ENCODE data around the gene ATXN1. TPM values are rescaled to one million over a fixed set of nuclear protein-coding genes. Genes with fewer than 3 reads are reported as not detected.
A peak's percentile ranks its signal among the peaks of the same experiment; 100 is the strongest.

Gene ATXN1
- total RNA-seq, 1 donor from 2014 or later: 59.8 TPM

DNA sequence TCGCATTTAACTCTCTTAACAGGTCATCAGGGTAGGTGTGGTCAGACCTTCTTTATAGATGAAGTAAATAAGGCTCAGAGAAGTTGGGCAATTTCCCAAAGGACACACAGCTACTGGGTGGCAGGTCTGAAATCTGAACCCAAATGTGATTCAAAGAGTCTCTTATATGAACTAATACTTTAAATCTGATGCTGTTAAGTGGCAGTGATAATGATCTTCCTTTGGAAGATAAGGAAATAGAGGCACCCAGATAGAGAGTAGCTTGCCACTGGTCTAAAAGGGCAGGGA is 285.8 kb downstream of the ATXN1 start:
- intact Hi-C loops (cut with micrococcal nuclease): no loop called here
- POLR2A ChIA-PET: no interaction called here
- no peak for ATAC-seq (ENCODE audit: low read depth)
- H3K27me3 Mint-ChIP-seq: no peaks in the 10 kb centered on the region
- H3K9me3 Mint-ChIP-seq: no peaks in the 10 kb centered on the region
- TF ChIP-seq, protein P1, sequence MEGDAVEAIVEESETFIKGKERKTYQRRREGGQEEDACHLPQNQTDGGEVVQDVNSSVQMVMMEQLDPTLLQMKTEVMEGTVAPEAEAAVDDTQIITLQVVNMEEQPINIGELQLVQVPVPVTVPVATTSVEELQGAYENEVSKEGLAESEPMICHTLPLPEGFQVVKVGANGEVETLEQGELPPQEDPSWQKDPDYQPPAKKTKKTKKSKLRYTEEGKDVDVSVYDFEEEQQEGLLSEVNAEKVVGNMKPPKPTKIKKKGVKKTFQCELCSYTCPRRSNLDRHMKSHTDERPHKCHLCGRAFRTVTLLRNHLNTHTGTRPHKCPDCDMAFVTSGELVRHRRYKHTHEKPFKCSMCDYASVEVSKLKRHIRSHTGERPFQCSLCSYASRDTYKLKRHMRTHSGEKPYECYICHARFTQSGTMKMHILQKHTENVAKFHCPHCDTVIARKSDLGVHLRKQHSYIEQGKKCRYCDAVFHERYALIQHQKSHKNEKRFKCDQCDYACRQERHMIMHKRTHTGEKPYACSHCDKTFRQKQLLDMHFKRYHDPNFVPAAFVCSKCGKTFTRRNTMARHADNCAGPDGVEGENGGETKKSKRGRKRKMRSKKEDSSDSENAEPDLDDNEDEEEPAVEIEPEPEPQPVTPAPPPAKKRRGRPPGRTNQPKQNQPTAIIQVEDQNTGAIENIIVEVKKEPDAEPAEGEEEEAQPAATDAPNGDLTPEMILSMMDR (IDR thresholded peaks at IDR 0.05): no peak
- CTCF ChIA-PET: no interaction called here
- no peaks in the 10 kb centered on the region for H3K36me3 Mint-ChIP-seq (ENCODE audit: low read depth)
- H3K4me1 Mint-ChIP-seq: peaks cover 74% of the 10 kb centered on the region
- peak overlapping the region; percentile 72 for H3K27ac Mint-ChIP-seq
- H3K4me3 Mint-ChIP-seq: no peak overlapping the region
- DNase-seq: no peak

DNA sequence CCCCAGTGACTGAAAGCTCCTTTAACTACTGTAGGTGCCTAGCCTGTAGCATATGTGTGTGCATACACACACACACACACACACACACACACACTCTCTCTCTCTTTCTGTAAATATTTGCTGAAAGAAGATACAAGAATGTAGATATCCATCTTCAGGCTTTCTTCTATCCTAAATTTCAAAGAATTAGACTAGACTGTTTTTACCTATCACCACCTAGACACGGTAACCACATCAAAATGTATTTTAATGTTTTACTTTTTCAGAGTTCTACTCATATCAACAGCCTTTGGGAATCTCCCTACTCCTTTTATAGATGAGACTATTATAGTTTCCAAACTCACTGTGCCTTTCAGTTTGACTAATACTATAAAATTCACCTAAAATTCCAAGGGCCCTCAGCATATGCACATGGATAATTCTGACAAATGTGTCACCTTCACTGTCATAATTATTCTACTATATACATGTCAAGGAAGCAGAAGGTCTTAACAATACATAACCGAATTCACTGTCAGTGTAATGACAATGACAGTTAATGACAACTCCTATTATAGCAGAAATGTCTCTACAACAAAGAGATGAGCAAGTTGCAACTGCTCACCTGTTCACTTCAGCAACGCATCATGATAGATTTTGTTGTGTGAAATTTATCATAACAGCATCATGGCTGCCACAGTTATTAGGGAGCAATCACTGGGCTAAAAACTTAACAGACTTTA is 286.3 kb downstream of the ATXN1 start:
- DNase-seq (no peak), ATAC-seq (ENCODE audit: low read depth) (no peak)
- no peaks in the 10 kb centered on the region for H3K27me3 Mint-ChIP-seq
- intact Hi-C loops (cut with micrococcal nuclease): no loop called here
- peak overlapping the region; percentile 72 for H3K27ac Mint-ChIP-seq
- H3K36me3 Mint-ChIP-seq (ENCODE audit: low read depth): no peaks in the 10 kb centered on the region
- ChIA-PET CTCF (interaction anchor here (1.2 to 1.5 kb wide), 2 partner anchors 36 to 143 kb away, joined by 4 to 10 read pairs; no protein-coding TSS in a partner anchor), POLR2A (interaction anchor here (0.6 to 4.3 kb wide), 7 partner anchors 18 to 344 kb away, joined by 5 to 49 read pairs (median 5); no protein-coding TSS in a partner anchor)
- TF ChIP-seq, protein P1 (IDR thresholded peaks at IDR 0.05): no peak
- peaks cover 74% of the 10 kb centered on the region for H3K4me1 Mint-ChIP-seq
- H3K4me3 Mint-ChIP-seq: no peak overlapping the region
- H3K9me3 Mint-ChIP-seq: no peaks in the 10 kb centered on the region

DNA sequence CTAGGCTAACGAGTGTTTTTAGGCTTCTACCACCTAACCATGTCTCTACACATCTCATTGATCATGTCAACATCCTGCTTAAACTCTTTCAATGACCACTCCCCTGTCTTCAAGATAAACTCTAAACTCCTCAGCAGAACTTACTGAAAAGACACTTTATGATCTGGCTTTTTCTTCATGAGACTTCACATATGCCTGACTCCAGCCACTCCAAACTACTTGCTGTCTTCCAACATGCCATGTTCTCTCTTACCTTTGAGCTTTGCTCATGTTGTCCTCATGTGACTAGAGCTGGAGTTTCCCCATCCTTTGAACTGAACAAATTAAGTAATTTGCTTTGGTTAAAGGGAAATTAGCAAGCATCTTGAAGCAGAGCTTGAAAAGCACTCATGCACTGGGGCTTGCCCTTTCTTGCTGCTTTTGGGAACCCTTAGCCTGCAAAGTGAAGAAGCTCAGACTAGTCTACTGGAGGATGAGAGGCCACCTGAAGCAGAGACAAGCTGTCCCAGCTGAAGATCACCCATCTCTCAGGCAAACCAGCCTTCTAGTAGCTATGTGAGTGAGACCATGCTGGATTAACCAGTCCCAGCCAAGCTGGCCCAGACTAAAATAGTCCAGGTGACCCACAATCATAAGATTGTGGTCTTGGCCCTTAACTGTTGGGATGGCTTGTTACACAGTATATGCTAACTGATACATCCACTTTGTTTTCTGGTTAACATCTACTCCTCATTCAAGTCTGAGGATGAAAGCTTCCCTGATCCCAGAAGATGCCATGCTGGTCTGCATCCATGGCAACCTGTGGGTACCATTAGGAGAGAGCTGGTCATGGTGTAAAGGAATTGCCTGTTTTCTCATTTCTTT is 287.1 kb downstream of the ATXN1 start:
- ChIA-PET CTCF (interaction anchor here (1.2 to 1.5 kb wide), 2 partner anchors 37 to 142 kb away, joined by 4 to 10 read pairs; no protein-coding TSS in a partner anchor), POLR2A (interaction anchor here (0.6 to 4.3 kb wide), 9 partner anchors 19 to 344 kb away, joined by 3 to 49 read pairs (median 5); no protein-coding TSS in a partner anchor)
- Mint-ChIP-seq H3K4me3 (peak overlapping the region; percentile 59), H3K27ac (peak overlapping the region; percentile 88), H3K9me3 (no peaks in the 10 kb centered on the region), H3K36me3 (ENCODE audit: low read depth) (no peaks in the 10 kb centered on the region), H3K4me1 (peaks cover 78% of the 10 kb centered on the region), H3K27me3 (no peaks in the 10 kb centered on the region)
- TF ChIP-seq, protein P1 (IDR thresholded peaks at IDR 0.05): no peak
- ATAC-seq (ENCODE audit: low read depth) (peak; percentile 11), DNase-seq (no peak)
- intact Hi-C loops (cut with micrococcal nuclease): loop anchor here (2.0 kb wide), 1 partner anchor 31 kb away; no protein-coding TSS in a partner anchor

DNA sequence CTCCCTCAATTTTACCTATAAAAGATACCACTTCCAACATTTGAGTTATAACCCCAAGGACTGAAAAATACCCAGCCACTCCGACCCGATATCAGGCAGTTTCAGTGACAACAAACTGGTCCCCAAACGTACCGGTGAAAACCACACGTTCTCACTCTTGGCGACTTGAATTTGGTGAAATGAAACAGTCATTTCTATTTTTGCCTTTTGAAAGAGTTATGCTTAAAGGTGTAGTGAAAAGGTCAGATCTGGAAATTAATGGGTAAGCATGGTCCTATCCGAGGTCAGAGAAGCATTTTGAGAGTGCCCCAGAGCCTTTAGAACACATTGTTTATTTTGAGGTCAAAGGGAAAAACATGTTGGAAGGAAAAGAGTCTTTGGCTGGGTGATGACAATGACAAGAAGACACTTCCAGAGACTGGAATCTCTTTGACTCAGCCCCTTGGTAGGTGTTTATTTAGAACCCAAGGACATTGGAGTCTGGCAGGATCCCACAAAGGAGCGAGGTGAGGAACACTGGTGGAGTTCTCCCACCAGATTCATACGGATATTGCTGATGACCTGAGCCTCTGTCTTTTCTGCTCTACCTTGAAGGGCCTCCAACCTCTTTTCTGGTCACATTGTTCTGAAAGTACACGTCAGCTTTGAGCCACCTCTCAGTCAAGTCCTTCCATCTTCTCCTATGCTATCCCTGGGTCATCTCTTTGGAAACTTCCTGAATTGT is 287.9 kb downstream of the ATXN1 start:
- no peaks in the 10 kb centered on the region for H3K36me3 Mint-ChIP-seq (ENCODE audit: low read depth)

More for the DNA sequence above, 287.9 kb downstream of the ATXN1 start:
- no peaks in the 10 kb centered on the region for H3K27me3 Mint-ChIP-seq
- intact Hi-C loops (cut with micrococcal nuclease): loop anchor here (2.0 kb wide), 1 partner anchor 31 kb away; no protein-coding TSS in a partner anchor
- ChIA-PET CTCF (interaction anchor here (1.2 to 1.5 kb wide), 2 partner anchors 38 to 141 kb away, joined by 4 to 10 read pairs; no protein-coding TSS in a partner anchor), POLR2A (interaction anchor here (0.8 to 4.3 kb wide), 8 partner anchors 20 to 290 kb away, joined by 3 to 49 read pairs (median 5); no protein-coding TSS in a partner anchor)
- TF ChIP-seq, protein P1 (IDR thresholded peaks at IDR 0.05): no peak
- H3K27ac Mint-ChIP-seq: peak overlapping the region; percentile 88
- peak overlapping the region; percentile 59 for H3K4me3 Mint-ChIP-seq
- DNase-seq (no peak), ATAC-seq (ENCODE audit: low read depth) (peak; percentile 9)
- peaks cover 83% of the 10 kb centered on the region for H3K4me1 Mint-ChIP-seq
- no peaks in the 10 kb centered on the region for H3K9me3 Mint-ChIP-seq

All from activated B cell treated with CpG ODN at 0.5 μM for 24 hours (primary cell).